Measurements from ENCODE around the gene SCARF2.

DNA sequence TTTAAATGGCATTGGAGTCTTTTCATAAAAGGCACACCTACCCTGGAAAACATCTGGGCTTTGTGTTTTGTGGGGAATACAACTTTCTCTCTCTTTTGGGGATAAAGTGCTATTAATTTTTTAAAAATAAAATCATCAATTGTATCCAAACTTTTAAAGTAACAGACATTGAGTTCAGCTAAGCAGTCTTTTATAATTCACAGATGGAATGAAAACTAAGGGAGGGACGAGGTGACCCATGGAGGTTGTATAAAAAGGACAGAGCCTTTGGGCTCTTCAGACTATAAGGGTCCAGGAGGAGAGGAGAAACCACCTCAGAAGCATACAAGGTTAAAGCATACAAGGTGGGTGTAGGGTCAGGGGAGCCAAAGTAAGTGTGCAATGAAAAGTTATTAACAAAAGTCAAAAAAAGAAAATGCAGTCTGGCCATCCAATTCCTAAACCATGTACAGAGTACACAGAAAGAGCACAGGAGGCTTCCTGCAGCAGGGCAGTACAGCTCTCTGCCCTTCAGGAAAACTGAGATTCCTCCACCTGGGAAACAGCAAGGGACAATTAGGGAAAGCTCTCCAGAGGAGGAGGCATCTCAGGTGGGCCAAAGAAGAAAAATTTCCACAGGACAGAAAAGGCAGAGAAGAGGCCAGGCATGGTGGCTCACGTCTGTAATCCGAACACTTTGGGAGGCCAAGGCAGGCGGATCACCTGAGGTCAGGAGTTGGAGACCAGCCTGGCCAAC lies 47.5 kb upstream of the SCARF2 start:
- TF ChIP-seq, protein P1, sequence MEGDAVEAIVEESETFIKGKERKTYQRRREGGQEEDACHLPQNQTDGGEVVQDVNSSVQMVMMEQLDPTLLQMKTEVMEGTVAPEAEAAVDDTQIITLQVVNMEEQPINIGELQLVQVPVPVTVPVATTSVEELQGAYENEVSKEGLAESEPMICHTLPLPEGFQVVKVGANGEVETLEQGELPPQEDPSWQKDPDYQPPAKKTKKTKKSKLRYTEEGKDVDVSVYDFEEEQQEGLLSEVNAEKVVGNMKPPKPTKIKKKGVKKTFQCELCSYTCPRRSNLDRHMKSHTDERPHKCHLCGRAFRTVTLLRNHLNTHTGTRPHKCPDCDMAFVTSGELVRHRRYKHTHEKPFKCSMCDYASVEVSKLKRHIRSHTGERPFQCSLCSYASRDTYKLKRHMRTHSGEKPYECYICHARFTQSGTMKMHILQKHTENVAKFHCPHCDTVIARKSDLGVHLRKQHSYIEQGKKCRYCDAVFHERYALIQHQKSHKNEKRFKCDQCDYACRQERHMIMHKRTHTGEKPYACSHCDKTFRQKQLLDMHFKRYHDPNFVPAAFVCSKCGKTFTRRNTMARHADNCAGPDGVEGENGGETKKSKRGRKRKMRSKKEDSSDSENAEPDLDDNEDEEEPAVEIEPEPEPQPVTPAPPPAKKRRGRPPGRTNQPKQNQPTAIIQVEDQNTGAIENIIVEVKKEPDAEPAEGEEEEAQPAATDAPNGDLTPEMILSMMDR (IDR thresholded peaks at IDR 0.05), result no peak
- TF ChIP-seq POLR2A (IDR thresholded peaks at IDR 0.05), result no peak

Data from esophagus squamous epithelium (tissue), 4 donors.